ELF-1 (cell line): ENCODE data around the gene CCDC183.

Experiments used
- DNase-seq: peaks from one replicate; pipeline ENCODE4 v3.0.0-alpha.2; 2016; ENCODE audit warnings: low read depth, low spot score

The CCDC183 gene

GRCh38 chr9:136849038-136849959 lies 53.2 kb downstream of the CCDC183 start, which contains the start of gene PHPT1:
PHPT1 (plus strand) TSS chr9:136849409; CDS start chr9:136849431, 22 bp downstream.
- DNase-seq: peak; percentile 99

- DNase-seq: no peak
Measured at GRCh38 chr9:136849960-136850865, 54.1 kb downstream of the CCDC183 start.

GRCh38 chr9:136850866-136851775 lies 55.0 kb downstream of the CCDC183 start:
- DNase-seq: no peak

GRCh38 chr9:136851941-136852663 lies 56.0 kb downstream of the CCDC183 start, which contains the start of gene MAMDC4:
MAMDC4 (plus strand) TSS chr9:136852346; CDS start chr9:136852417, 71 bp downstream.
- no peak for DNase-seq

GRCh38 chr9:136852664-136853595 lies 56.8 kb downstream of the CCDC183 start:
- DNase-seq: no peak

GRCh38 chr9:136853596-136854112 lies 57.5 kb downstream of the CCDC183 start:
- DNase-seq: peak; percentile 3

- no peak for DNase-seq
Measured at GRCh38 chr9:136854113-136854841, 58.1 kb downstream of the CCDC183 start.

GRCh38 chr9:136854842-136855460 lies 58.8 kb downstream of the CCDC183 start:
- no peak for DNase-seq

GRCh38 chr9:136855461-136856078 lies 59.4 kb downstream of the CCDC183 start:
- no peak for DNase-seq

- DNase-seq: no peak
Measured at GRCh38 chr9:136856079-136856476, 59.9 kb downstream of the CCDC183 start.

- DNase-seq: no peak
Measured at GRCh38 chr9:136856541-136857141, 60.5 kb downstream of the CCDC183 start.

GRCh38 chr9:136857166-136857565 lies 61.0 kb downstream of the CCDC183 start:
- DNase-seq: peak; percentile 10
